ENCODE data around the gene PLK2.

The PLK2 gene

GRCh38 chr5:58493141-58493540 lies 33.3 kb upstream of the PLK2 start:
- no peak overlapping the region for H3K27ac ChIP-seq
- TF ChIP-seq CTCF (IDR thresholded peaks at IDR 0.05): no peak
- no peak for TF ChIP-seq ZFX (IDR thresholded peaks at IDR 0.05; ENCODE audit: borderline replicate concordance)

DNA sequence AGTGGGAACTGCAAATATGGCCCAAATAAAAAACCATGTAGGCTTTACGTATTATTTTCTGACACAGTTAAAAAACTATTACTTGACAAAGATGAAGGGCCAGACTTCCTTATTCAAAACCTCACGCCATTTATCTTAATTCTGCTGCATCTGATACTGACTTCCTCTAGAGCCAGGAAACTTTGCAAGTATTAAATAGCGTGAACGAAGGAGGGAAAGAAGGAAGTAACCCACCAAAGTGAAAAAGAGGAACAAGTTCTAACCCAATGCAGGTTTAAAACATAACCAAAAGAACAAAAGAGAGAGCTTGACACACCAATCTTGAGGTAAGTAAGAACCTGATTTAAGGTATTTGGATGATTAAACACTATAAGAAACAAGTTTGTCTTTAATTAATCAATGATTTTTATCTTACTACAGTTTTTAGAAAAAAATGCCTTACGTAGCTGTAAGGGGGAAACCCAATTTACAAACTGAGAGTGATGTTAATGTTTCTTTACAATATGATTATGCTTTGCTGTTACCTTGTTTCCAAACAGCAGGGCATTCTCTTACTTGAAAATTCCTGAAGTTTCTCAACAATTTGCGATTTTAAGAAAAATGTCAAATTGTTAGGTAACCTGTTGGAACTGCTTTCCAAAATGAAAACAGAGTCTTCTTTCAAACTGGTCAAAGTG lies 31.5 kb upstream of the PLK2 start, which contains the start of gene GAPT:
Gene GAPT, plus strand, starts transcription at position 220 of the 677 bp plus-strand sequence. CDS start 3,102 bp downstream, outside the sequence.
- H3K27ac ChIP-seq: no peak within 1 kb of the TSS
- TF ChIP-seq ZFX (IDR thresholded peaks at IDR 0.05; ENCODE audit: borderline replicate concordance) (no peak), CTCF (IDR thresholded peaks at IDR 0.05) (no peak)

DNA sequence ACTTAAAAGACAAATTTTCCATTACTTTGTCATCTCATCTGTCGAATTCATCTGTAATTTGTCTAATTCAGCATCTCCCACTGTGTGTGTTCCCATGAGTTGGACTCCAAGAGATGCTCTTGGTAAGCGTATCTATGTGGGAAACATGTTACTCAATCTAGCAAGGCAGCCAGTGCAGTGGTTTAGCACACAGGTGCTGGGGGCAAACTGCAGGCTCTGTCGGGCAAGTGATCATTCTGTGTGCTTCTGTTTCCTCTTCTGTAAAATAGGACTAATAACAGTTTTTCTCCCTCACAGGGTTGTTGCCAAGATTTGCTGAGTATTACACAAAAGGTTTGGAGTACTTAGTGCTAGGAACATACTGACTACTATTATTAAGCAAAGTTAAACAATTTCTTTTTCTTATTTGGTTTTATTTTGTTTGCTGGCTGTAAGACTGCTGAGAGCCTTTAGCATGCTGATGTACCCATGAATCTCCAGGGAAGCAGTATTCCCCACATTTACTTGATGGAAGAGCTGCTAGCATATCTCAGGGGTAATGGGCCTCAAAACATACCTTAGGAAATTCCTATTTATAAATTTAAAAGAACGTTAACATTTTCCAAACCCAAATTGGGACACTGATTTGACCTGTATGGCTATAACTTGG lies 30.6 kb upstream of the PLK2 start:
- no peak overlapping the region for H3K27ac ChIP-seq

DNA sequence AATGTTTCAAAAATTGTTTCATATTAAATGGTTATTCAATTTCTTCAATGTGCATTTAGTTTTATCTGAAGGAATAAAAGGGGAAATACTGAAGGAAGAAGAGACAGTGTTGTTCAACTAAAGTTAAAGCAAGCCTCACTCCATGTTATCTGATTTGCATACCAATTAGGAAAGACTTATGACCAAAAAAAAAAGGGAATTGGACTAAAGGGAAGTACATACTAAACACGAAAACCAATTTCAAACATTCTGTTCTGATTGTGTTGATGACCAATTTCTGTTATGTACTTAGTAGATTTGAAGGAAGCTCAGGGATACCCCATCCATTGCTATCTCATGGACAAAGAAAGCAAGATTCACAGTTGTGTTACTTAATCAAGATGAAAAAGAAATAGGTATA lies 26.4 kb upstream of the PLK2 start:
- TF ChIP-seq CTCF (IDR thresholded peaks at IDR 0.05) (no peak), ZFX (IDR thresholded peaks at IDR 0.05; ENCODE audit: borderline replicate concordance) (no peak)

More for the DNA sequence above, 30.6 kb upstream of the PLK2 start:
- TF ChIP-seq CTCF (IDR thresholded peaks at IDR 0.05) (no peak), ZFX (IDR thresholded peaks at IDR 0.05; ENCODE audit: borderline replicate concordance) (no peak)

GRCh38 chr5:58484505-58484904 lies 24.6 kb upstream of the PLK2 start:
- TF ChIP-seq CTCF (IDR thresholded peaks at IDR 0.05) (no peak), ZFX (IDR thresholded peaks at IDR 0.05; ENCODE audit: borderline replicate concordance) (no peak)
- no peak overlapping the region for H3K27ac ChIP-seq

More for the DNA sequence above, 26.4 kb upstream of the PLK2 start:
- H3K27ac ChIP-seq: no peak overlapping the region

GRCh38 chr5:58482536-58482935 lies 22.6 kb upstream of the PLK2 start:
- H3K27ac ChIP-seq: no peak overlapping the region
- TF ChIP-seq ZFX (IDR thresholded peaks at IDR 0.05; ENCODE audit: borderline replicate concordance): no peak
- no peak for TF ChIP-seq CTCF (IDR thresholded peaks at IDR 0.05)

DNA sequence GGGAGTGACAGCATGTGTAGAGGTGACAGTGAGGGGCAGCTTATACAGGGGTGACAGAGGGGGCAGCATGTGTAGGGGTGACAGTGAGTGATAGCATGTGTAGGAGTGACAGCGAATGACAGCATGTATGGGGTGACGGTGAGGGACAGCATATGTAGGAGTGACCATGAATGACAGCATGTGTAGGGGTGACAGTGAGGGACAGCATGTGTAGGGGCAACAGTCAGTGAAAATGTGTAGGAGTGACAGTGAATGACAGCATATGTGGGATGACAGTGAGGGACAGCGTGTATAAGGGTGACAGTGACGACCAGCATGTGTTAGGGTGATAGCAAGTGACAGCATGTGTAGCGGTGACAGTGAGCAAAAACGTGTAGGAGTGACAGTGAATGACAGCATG lies 21.9 kb upstream of the PLK2 start:
- no peak overlapping the region for H3K27ac ChIP-seq
- TF ChIP-seq ZFX (IDR thresholded peaks at IDR 0.05; ENCODE audit: borderline replicate concordance) (no peak), CTCF (IDR thresholded peaks at IDR 0.05) (no peak)
